Heart left ventricle (tissue), 13 donors: ENCODE results near the gene OR56A3.

Experiments used
- CTCF ChIP-seq, 12 donors: fragments of 200-600 bp; sonication (generic) in 4 of 12; IDR thresholded peaks; one replicate each; pipeline versions ENCODE4 v1.5.0 to v1.8.0; 2018 to 2022; ENCODE audit warnings: antibody characterized with exemption in 12 of 12, mild to moderate bottlenecking in 5 of 12
- POLR2A ChIP-seq, 2 donors: fragments of 450-650 bp; IDR thresholded peaks; one replicate each; pipeline ENCODE4 v1.6.1; 2017; ENCODE audit warnings: antibody characterized with exemption in 2 of 2, mild to moderate bottlenecking in 2 of 2, moderate library complexity in 2 of 2
- donor health status: ischemic (EF 13 %, LVEDD 7.1; RV severe dilation, severe dysfunction).
- donor health status: DM: no; HTN: yes; CAD: no.
- donor health status: DM: no; HTN: no; CAD: no.
- donor health status: ischemic (EF 25% LVEDD 6.9; RV normal size, moderate dysfunction).
- donor health status: ischemic (EF 25% LVEDD 5.7; RV mildly dilated, moderate dysfunction).
- donor health status: ischemic (EF 35%, LVEDD 5.7; RV mildly dilated, moderate dysfunction).
- donor health status: nonischemic (EF 11% LVEDD 7.7; RV severe dilation, severe dysfunction).
- donor health status: DM: yes; HTN: yes; CAD: no.
- donor health status: PGD.
- donor health status: ischemic (EF 29% LVEDD 5.4; RV normal size, mild dysfunction).
- donor health status: nonischemic (EF 23%, LVEDD 6.1; RV moderate dilation, normal function).

GRCh38 chr11:5986885-5987284 lies 44.8 kb downstream of the OR56A3 start, which contains the start of gene OR52L1:
- TF ChIP-seq POLR2A (IDR thresholded peaks at IDR 0.05) (no peak), CTCF (IDR thresholded peaks at IDR 0.05) (no peak)
